Transverse colon (tissue), 4 donors: ENCODE measurements around the gene C9orf50.

Experiments
- CTCF ChIP-seq, 5 experiments: fragments of 200-600 bp in 3 of 5; fragments of 450-650 bp in 2 of 5; sonication (generic) in 3 of 5; IDR thresholded peaks; 1 replicate in 2 of 5; 2 replicates in 3 of 5; pipeline ENCODE4 v1.5.1; 2016 to 2017; ENCODE audit warnings: antibody characterized with exemption in 5 of 5, inconsistent platforms in 3 of 5, mild to moderate bottlenecking in 2 of 5, moderate library complexity in 1 of 5
- EP300 ChIP-seq: sonication (generic); formaldehyde crosslinking; IDR thresholded peaks from one replicate; pipeline ENCODE4 v1.6.1; 2017; ENCODE audit warnings: antibody characterized with exemption, low read depth
- POLR2A ChIP-seq: fragments of 450-650 bp; IDR thresholded peaks from one replicate; pipeline ENCODE4 v1.6.1; 2016; ENCODE audit warnings: antibody characterized with exemption, mild to moderate bottlenecking, moderate library complexity
- POLR2AphosphoS5 ChIP-seq, 3 donors: sonication (generic); formaldehyde crosslinking; IDR thresholded peaks; one replicate each; pipeline ENCODE4 v1.6.1; 2016; ENCODE audit warnings: antibody characterized with exemption in 3 of 3

DNA sequence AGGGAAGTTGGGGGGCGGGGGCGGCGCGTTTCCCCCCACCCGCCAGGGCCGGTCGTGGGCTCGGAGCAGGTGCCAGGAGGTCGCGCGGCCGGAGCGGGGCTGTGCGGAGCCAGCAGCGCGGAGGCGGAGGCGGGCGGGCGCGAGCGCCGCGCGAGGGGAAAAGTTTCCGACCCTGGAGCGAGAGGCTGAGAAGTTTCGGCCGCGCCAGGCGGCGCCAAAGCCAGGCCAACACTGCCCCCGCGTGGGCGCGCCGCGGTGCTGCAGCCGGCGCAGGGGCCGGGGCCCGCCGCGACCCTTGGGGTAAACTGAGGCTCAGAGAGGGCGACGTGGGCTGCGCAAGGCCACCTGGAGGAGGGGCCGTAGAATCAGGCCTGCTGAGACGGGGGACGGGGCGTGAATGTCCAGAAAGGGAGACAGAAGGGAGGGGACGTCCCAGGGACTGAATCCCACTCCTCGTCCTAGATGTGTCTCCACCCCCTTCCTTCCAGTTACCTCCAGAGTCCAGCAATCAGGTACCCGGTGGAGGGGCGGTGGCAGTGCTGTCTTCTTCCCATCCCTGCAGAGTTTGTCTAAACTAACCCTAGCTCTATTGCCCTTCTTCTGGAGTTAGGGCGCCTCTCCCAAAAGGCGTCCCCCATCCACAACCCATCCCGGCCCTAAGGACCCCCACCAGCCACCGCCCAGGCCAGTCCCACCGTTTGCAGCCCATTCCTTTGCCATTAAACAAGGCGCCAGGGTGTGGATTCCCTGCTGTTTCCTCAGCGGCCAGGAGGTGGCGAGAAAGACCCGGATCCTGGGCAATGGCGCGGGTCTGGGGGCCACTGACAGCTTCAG, 10.2 kb downstream of the C9orf50 start:
- TF ChIP-seq POLR2AphosphoS5 (IDR thresholded peaks at IDR 0.05): no peak
- TF ChIP-seq POLR2A: peak; percentile 13
- peak; percentile 78 to 96 (median 94) for TF ChIP-seq CTCF (IDR thresholded peaks at IDR 0.05)
- TF ChIP-seq EP300: no peak
